ENCODE data around the gene ZNF496.
"Not testable (repeated sequence)": the region's sequence is repeated elsewhere in the genome, so short reads cannot be mapped to it uniquely, and the experiment has no call there.

Gene ZNF496

GRCh38 chr1:247291161-247291560 lies 40.5 kb downstream of the ZNF496 start:
- DNase-seq = no peak

GRCh38 chr1:247290576-247290975 lies 41.1 kb downstream of the ZNF496 start:
- DNase-seq = no peak

- not testable (repeated sequence) for DNase-seq
These were observed 42.3 kb downstream of the ZNF496 start for GRCh38 chr1:247289274-247289892.

- DNase-seq = no peak
These were observed 43.3 kb downstream of the ZNF496 start for GRCh38 chr1:247288341-247288740.

- no peak for DNase-seq
These were observed 44.2 kb downstream of the ZNF496 start for GRCh38 chr1:247287460-247287859.

GRCh38 chr1:247286134-247286670 lies 45.5 kb downstream of the ZNF496 start:
- no peak for DNase-seq

- no peak for DNase-seq
These were observed 50.6 kb downstream of the ZNF496 start for GRCh38 chr1:247281001-247281574.

GRCh38 chr1:247277191-247277590 lies 54.5 kb downstream of the ZNF496 start:
- no peak for DNase-seq

- DNase-seq = no peak
These were observed 56.9 kb downstream of the ZNF496 start for GRCh38 chr1:247274605-247275256.

- no peak for DNase-seq
These were observed 58.7 kb downstream of the ZNF496 start for GRCh38 chr1:247273013-247273412.

- no peak for DNase-seq
These were observed 61.7 kb downstream of the ZNF496 start for GRCh38 chr1:247270003-247270402.

GRCh38 chr1:247269133-247269532 lies 62.5 kb downstream of the ZNF496 start:
- DNase-seq = no peak

- no peak for DNase-seq
These were observed 63.1 kb downstream of the ZNF496 start for GRCh38 chr1:247268390-247269045.

- no peak for DNase-seq
These were observed 65.6 kb downstream of the ZNF496 start for GRCh38 chr1:247266053-247266452.

GRCh38 chr1:247255772-247256171 lies 75.9 kb downstream of the ZNF496 start, which contains the start of gene VN1R5:
VN1R5 (plus strand) TSS chr1:247256072.
- not testable (repeated sequence) for DNase-seq

GRCh38 chr1:247247568-247247967 lies 84.1 kb downstream of the ZNF496 start:
- DNase-seq = no peak

All from GF-D8 (cell line).